ENCODE data around the gene VENTX. TPM values are rescaled to one million over a fixed set of nuclear protein-coding genes. Genes with fewer than 3 reads are reported as not detected.

The VENTX gene
- polyA plus RNA-seq, 3 donors = 1.4 to 56.0 (median 1.6) TPM

- no peak overlapping the region for H3K4me3 ChIP-seq (replicated peaks in 1 of 3; ENCODE audit: low read depth in 2 of 3, low read length in 3 of 3)
- H3K9me3 ChIP-seq (replicated peaks in 1 of 2; ENCODE audit: control insufficient read depth in 1 of 2, insufficient read depth in 1 of 2, low read length in 2 of 2) = no peaks in the 10 kb centered on the region
- peaks cover 6% of the 10 kb centered on the region for H3K4me1 Mint-ChIP-seq
- H3K9ac ChIP-seq (ENCODE audit: insufficient read depth, low read length, poor library complexity, severe bottlenecking) = no peak overlapping the region
- peak overlapping the region in 1 of 7 donors; percentile 55 for H3K27ac Mint-ChIP-seq
- WGBS (ENCODE audit: insufficient coverage) = 93% methylated on average over 43 of the region's 46 CpGs
- no peaks in the 10 kb centered on the region for H3K79me2 ChIP-seq (ENCODE audit: insufficient read depth, low read length)
- H3K27me3 Mint-ChIP-seq (ENCODE audit: low read depth in 3 of 3) = peaks cover 0 to 4% (median 0%) of the 10 kb centered on the region in 3 donors
- no peaks in the 10 kb centered on the region for H3K9me3 Mint-ChIP-seq
- no peak overlapping the region for H2AFZ ChIP-seq (ENCODE audit: insufficient read depth, low read depth, low read length, poor library complexity, severe bottlenecking)
- no peak for DNase-seq
- peaks cover 6 to 8% of the 10 kb centered on the region in 2 donors for H3K4me1 ChIP-seq (ENCODE audit: control insufficient read depth in 1 of 2, insufficient read depth in 2 of 2, low read length in 2 of 2)
- no peak overlapping the region for H3K4me3 Mint-ChIP-seq
- no peak for TF ChIP-seq CTCF (IDR thresholded peaks at IDR 0.05)
- no peak overlapping the region for H3K4me2 ChIP-seq (replicated peaks; ENCODE audit: extremely low read depth, low read length, poor library complexity, severe bottlenecking)
- H4K20me1 ChIP-seq (ENCODE audit: insufficient read depth, low read length) = peaks cover 13% of the 10 kb centered on the region
- intact Hi-C loops (cut with micrococcal nuclease) = no loop called here
- H3K36me3 ChIP-seq (replicated peaks in 1 of 2; ENCODE audit: control insufficient read depth in 1 of 2, insufficient read depth in 2 of 2, low read length in 2 of 2) = peaks cover 88% of the 10 kb centered on the region in 2 donors
- peaks cover 76 to 87% of the 10 kb centered on the region in 2 donors for H3K36me3 Mint-ChIP-seq
- H3K27me3 ChIP-seq (ENCODE audit: control insufficient read depth in 2 of 2, insufficient read depth in 2 of 2, low read length in 2 of 2) = no peaks in the 10 kb centered on the region
- H3K27ac ChIP-seq (ENCODE audit: low read depth in 1 of 2, low read length in 2 of 2) = no peak overlapping the region
These were observed 50.3 kb downstream of the VENTX start for GRCh38 chr10:133287832-133288500.

- Histone ChIP-seq H3K36me3 (replicated peaks in 1 of 2; ENCODE audit: control insufficient read depth in 1 of 2, insufficient read depth in 2 of 2, low read length in 2 of 2) (peaks cover 74% of the 10 kb centered on the region in 2 donors), H3K27me3 (ENCODE audit: control insufficient read depth in 2 of 2, insufficient read depth in 2 of 2, low read length in 2 of 2) (no peaks in the 10 kb centered on the region), H3K4me3 (replicated peaks in 1 of 3; ENCODE audit: low read depth in 2 of 3, low read length in 3 of 3) (no peak overlapping the region), H3K4me2 (replicated peaks; ENCODE audit: extremely low read depth, low read length, poor library complexity, severe bottlenecking) (no peak overlapping the region), H3K79me2 (ENCODE audit: insufficient read depth, low read length) (no peaks in the 10 kb centered on the region), H3K4me1 (ENCODE audit: control insufficient read depth in 1 of 2, insufficient read depth in 2 of 2, low read length in 2 of 2) (peaks cover 24 to 26% of the 10 kb centered on the region in 2 donors), H3K27ac (ENCODE audit: low read depth in 1 of 2, low read length in 2 of 2) (peak overlapping the region in 1 of 2 donors; percentile 41), H2AFZ (ENCODE audit: insufficient read depth, low read depth, low read length, poor library complexity, severe bottlenecking) (no peak overlapping the region), H3K9ac (ENCODE audit: insufficient read depth, low read length, poor library complexity, severe bottlenecking) (no peak overlapping the region), H3K9me3 (replicated peaks in 1 of 2; ENCODE audit: control insufficient read depth in 1 of 2, insufficient read depth in 1 of 2, low read length in 2 of 2) (no peaks in the 10 kb centered on the region), H4K20me1 (ENCODE audit: insufficient read depth, low read length) (peaks cover 13% of the 10 kb centered on the region)
- Mint-ChIP-seq H3K4me1 (peaks cover 24% of the 10 kb centered on the region), H3K27me3 (ENCODE audit: low read depth in 3 of 3) (peaks cover 0 to 4% (median 0%) of the 10 kb centered on the region in 3 donors), H3K9me3 (no peaks in the 10 kb centered on the region), H3K27ac (peak overlapping the region in 3 of 7 donors; percentile 26 to 60 (median 47)), H3K4me3 (no peak overlapping the region), H3K36me3 (peaks cover 70 to 80% of the 10 kb centered on the region in 2 donors)
- WGBS (ENCODE audit: insufficient coverage) = 96% methylated on average over 23 of the region's 24 CpGs
- intact Hi-C loops (cut with micrococcal nuclease) = loop anchor here in 1 of 2 donors (5.0 kb wide), 1 partner anchor 32 kb away; no protein-coding TSS in a partner anchor
- TF ChIP-seq CTCF (IDR thresholded peaks at IDR 0.05) = no peak
- DNase-seq = no peak
These were observed 52.1 kb downstream of the VENTX start for GRCh38 chr10:133289761-133290160.

Other genes with a start within 250 kb of the VENTX start
- not detected for gene ADGRA1, start 149.9 kb upstream of the VENTX start, polyA plus RNA-seq
- under 1 TPM in 2 of 3 donors, not detected in 1; 0.22 to 0.80 TPM for gene KNDC1, start 77.6 kb upstream of the VENTX start, polyA plus RNA-seq
- under 1 TPM; 0.14 to 0.48 (median 0.24) TPM for gene UTF1, start 7.6 kb upstream of the VENTX start, polyA plus RNA-seq
- 100 to 1,000 TPM in 1 of 3 donors, 10 to 100 TPM in 2; 32.7 to 228 (median 72.8) TPM for gene ADAM8, start 39.0 kb downstream of the VENTX start, polyA plus RNA-seq
- gene TUBGCP2, start 71.0 kb downstream of the VENTX start, polyA plus RNA-seq = 10 to 100 TPM; 25.9 to 78.6 (median 39.3) TPM
- gene ZNF511, start 71.1 kb downstream of the VENTX start, polyA plus RNA-seq = 100 to 1,000 TPM in 1 of 3 donors, 10 to 100 TPM in 2; 30.3 to 118 (median 84.7) TPM
- not detected for gene CALY, start 99.0 kb downstream of the VENTX start, polyA plus RNA-seq
- not detected for gene PRAP1, start 109.5 kb downstream of the VENTX start, polyA plus RNA-seq
- gene FUOM, start 120.2 kb downstream of the VENTX start, polyA plus RNA-seq = 10 to 100 TPM; 29.8 to 56.8 (median 39.0) TPM
- 100 to 1,000 TPM in 1 of 3 donors, 10 to 100 TPM in 2; 34.6 to 102 (median 85.1) TPM for gene ECHS1, start 135.5 kb downstream of the VENTX start, polyA plus RNA-seq
- 1 to 10 TPM; 3.9 to 9.5 (median 9.3) TPM for gene PAOX, start 141.4 kb downstream of the VENTX start, polyA plus RNA-seq
- gene MTG1, start 156.3 kb downstream of the VENTX start, polyA plus RNA-seq = 10 to 100 TPM; 13.0 to 45.8 (median 17.1) TPM
- not detected for gene SPRN, start 186.8 kb downstream of the VENTX start, polyA plus RNA-seq
- gene SCART1, start 216.1 kb downstream of the VENTX start, polyA plus RNA-seq = 1 to 10 TPM in 1 of 3 donors, not detected in 2; 1.1 TPM